Aorta (tissue), 5 donors: ENCODE measurements around the gene IGHMBP2. TPM values are rescaled to one million over a fixed set of nuclear protein-coding genes. Genes with fewer than 3 reads are reported as not detected.

Source experiments
- ATAC-seq: fragments of 200-7000 bp; cut with Tn5 transposase; one replicate; pipeline ENCODE4 v1.9.1; 2022; ENCODE audit warnings: moderate library complexity; ENCODE audit not compliant: low FRiP score
- DNase-seq, 2 donors: peaks; one replicate each; pipeline ENCODE4 v3.0.0-alpha.2; 2020
- H3K27ac ChIP-seq, 2 donors: one replicate each; pipeline ENCODE4 v1.5.1; 2013; ENCODE audit warnings: low read length in 2 of 2, mild to moderate bottlenecking in 2 of 2, moderate library complexity in 2 of 2, control low read depth in 1 of 2, inconsistent platforms in 1 of 2, low read depth in 1 of 2
- H3K27me3 ChIP-seq, 2 donors: one replicate each; pipeline ENCODE4 v1.6.1; 2013; ENCODE audit warnings: control low read depth in 1 of 2, low read length in 1 of 2, mild to moderate bottlenecking in 1 of 2, moderate library complexity in 1 of 2; ENCODE audit not compliant: insufficient read depth in 2 of 2, control insufficient read depth in 1 of 2
- H3K36me3 ChIP-seq, 2 donors: one replicate each; pipeline ENCODE4 v1.6.1; 2013; ENCODE audit warnings: control low read depth in 1 of 2, low read length in 1 of 2, mild to moderate bottlenecking in 1 of 2; ENCODE audit not compliant: insufficient read depth in 2 of 2, control insufficient read depth in 1 of 2
- H3K4me1 ChIP-seq, 2 donors: one replicate each; pipeline ENCODE4 v1.6.1; 2013; ENCODE audit warnings: low read length in 2 of 2, control low read depth in 1 of 2, mild to moderate bottlenecking in 1 of 2, moderate library complexity in 1 of 2; ENCODE audit not compliant: insufficient read depth in 2 of 2, control insufficient read depth in 1 of 2
- H3K4me3 ChIP-seq, 2 donors: one replicate each; pipeline ENCODE4 v1.5.1; 2013; ENCODE audit warnings: low read length in 2 of 2, control low read depth in 1 of 2, mild to moderate bottlenecking in 1 of 2
- H3K9me3 ChIP-seq: one replicate; pipeline ENCODE4 v1.6.1; 2013; ENCODE audit warnings: mild to moderate bottlenecking, low read length; ENCODE audit not compliant: control insufficient read depth
- WGBS, 2 donors: extraction: QIAGEN DNeasy Blood & Tissue Kit; methylation state at CpG; one replicate each; pipeline ENCODE4 v1.1.7; 2013; 5-methylcytosine and 5-hydroxymethylcytosine counted together
- intact Hi-C, 2 donors: fragments of 100-400 bp; cut with DNase I; formaldehyde crosslinking; loops; one replicate each; pipeline versions ENCODE4 v1.14.2 to v1.15.0; 2022
- polyA plus RNA-seq, 2 donors: library from polyadenylated mRNA; stranded (reverse); fragments of 200-250 nt; gene quantifications; one replicate each; pipeline ENCODE4 v1.2.3, GENCODE V29; 2013
- total RNA-seq, 2 donors: library from RNA; stranded (reverse); fragmentation: NEBNext Ultra II Directional; extraction: Animal tissue kit (Norgen Biotek cat#: 25700); gene quantifications; one replicate each; pipeline ENCODE4 v1.2.1, GENCODE V29; 2021
- donor health status: healthy with polysubstance abuse.
- donor health status: Bipolar disorder and iron deficiency.
- donor health status: DM: no; HTN: no; CAD: no.
- donor health status: DM: no; HTN: no; CAD: no.
- donor health status: DM: yes; HTN: yes; CAD: no.

Gene IGHMBP2
- total and polyA plus RNA-seq, 4 donors = 5.6 to 64.7 (median 29.1) TPM

DNA sequence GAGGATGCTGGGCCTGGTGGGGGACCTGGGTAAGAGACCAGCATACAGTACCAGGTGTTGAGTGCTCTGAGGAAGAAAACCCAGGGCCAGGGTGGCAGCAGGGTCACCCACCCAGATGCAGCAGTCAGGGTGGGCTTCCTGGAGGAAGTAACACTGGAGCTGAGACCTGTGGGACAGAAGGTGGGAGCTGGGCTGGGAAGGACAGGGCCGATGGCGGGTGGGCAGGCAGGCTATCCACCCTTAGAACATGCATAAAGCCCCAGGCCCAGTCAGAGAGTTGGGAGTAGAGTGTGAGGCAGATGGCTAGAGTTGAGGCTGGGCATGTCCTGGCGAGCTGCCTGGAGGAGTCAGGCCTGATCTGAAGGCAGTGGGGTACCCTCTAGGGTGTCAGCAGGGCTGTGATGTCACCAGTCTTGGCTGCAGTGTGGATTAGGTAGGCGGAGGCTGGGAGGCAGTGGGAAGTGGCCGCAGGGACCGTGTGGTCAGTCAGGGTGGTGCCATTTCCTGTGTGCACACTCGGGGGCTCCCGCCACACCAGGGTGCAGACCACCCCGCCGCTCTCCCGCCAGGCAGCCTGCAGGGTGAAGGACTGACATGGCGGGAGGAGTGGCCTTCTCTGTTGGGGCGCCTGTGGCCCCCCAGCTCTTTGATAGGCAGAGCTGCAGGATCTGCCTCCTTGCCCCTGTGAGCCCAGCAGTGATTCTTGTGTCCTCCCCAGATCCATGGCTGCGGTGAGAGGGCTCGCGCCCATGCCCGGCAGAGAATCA, 35.3 kb downstream of the IGHMBP2 start:
- no peaks in the 10 kb centered on the region for H3K4me1 ChIP-seq

DNA sequence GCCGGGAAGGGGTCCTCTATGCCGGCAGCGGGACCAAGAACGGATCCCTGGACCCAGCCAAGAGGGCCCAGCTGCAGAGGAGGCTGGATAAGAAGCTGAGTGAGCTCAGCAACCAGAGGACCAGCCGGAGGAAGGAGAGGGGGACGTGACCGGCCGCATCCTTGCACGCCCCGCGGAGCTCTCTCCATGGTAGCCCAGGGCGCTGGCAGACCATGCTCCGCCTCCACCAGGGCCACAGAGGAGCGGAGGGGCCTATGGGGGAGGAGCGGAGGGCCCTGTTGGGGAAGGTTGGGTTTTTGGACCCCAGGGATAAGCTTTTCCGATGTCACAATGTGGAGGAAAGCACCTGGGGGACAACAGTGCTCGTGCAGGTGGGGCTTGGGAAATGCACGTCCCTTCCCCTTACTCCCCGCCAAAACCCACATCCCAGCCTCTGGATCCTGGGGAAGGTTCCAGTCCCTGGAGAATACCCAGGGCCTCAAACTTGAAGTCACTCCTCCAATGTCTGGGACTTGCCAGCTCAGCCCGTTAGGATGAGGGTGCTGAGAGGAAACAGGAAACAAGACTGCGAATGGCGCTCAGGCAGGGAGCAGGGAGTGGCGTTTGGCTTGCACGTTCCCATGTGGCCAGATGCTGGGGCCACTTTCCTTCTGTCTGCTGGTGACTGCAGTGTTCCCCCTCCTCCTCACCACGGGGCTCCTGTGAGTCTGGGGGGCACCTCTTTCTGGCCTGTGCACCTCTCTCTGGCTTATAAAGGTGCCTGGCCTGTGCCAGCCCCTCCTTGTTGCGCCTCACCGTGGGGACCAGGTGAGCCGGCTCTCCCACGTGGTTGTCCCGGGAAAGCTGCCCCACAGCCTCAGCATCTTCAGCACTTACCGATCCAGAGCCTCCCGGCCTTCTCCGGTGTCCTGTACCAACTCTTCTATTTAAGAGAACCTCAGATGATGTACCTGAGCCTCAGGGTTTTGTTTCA, 36.2 kb downstream of the IGHMBP2 start:
- Histone ChIP-seq H3K9me3 (no peaks in the 10 kb centered on the region), H3K36me3 (peaks cover 0 to 6% of the 10 kb centered on the region in 2 donors), H3K4me1 (no peaks in the 10 kb centered on the region), H3K27me3 (no peaks in the 10 kb centered on the region), H3K27ac (peak overlapping the region in 1 of 2 donors; percentile 0), H3K4me3 (no peak overlapping the region)
- DNase-seq (peak in 1 of 2 donors; percentile 68), ATAC-seq (no peak)
- intact Hi-C loops = loop anchor here in 1 of 2 donors (5.0 kb wide), 1 partner anchor 72 kb away; the partner anchor contains the start of gene MRGPRF
- WGBS, 2 donors = 67 to 71% methylated on average over 32 to 33 of the region's 33 CpGs

More for the DNA sequence above, 35.3 kb downstream of the IGHMBP2 start:
- Histone ChIP-seq H3K36me3 (peaks cover 0 to 6% of the 10 kb centered on the region in 2 donors), H3K9me3 (no peaks in the 10 kb centered on the region), H3K4me3 (no peak overlapping the region), H3K27ac (no peak overlapping the region), H3K27me3 (no peaks in the 10 kb centered on the region)
- DNase-seq (peak in 1 of 2 donors; percentile 70), ATAC-seq (no peak)
- 89 to 92% methylated on average over 13 to 17 of the region's 17 CpGs for WGBS, 2 donors
- intact Hi-C loops = no loop called here

DNA sequence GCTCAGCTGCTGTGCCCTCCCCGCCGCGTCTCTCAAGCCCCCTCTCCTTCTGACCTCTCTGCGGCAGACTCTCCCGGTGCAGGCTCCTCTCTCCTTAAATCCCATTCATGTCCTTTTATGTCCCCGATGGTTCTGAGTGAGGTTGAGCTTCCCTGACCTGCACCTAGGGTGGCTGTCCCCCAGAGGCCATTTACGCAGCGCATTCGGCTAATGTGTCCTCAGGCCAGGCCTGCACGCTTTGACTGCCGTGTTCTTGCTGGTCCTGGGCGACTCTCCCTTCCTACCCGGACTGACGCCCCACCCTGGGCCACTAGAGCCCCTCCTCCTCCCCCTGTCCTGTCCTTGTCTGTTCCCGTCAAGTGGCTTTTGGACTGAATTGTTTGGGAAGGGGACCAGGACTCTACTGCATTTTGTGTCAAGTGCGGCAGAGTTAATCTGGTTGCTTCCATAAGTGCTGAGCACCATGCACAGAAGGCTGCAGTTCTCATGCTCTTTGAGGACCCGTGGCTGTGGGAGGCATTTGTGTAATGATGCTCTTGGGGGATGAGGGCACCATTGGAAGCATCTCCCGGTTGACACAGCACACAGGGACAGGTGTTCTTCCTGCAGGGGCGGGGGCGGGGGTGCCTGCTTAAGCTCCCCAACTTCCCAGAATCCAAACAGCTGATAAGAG, 37.1 kb downstream of the IGHMBP2 start:
- Histone ChIP-seq H3K36me3 (peaks cover 0 to 6% of the 10 kb centered on the region in 2 donors), H3K4me3 (no peak overlapping the region), H3K4me1 (no peaks in the 10 kb centered on the region), H3K27ac (peak overlapping the region; percentile 71 to 79), H3K9me3 (no peaks in the 10 kb centered on the region), H3K27me3 (no peaks in the 10 kb centered on the region)
- ATAC-seq (no peak), DNase-seq (no peak)
- intact Hi-C loops = loop anchor here in 1 of 2 donors (5.0 kb wide), 1 partner anchor 72 kb away; the partner anchor contains the start of gene MRGPRF
- 92% methylated on average over 20 of the region's 20 CpGs for WGBS, 2 donors

DNA sequence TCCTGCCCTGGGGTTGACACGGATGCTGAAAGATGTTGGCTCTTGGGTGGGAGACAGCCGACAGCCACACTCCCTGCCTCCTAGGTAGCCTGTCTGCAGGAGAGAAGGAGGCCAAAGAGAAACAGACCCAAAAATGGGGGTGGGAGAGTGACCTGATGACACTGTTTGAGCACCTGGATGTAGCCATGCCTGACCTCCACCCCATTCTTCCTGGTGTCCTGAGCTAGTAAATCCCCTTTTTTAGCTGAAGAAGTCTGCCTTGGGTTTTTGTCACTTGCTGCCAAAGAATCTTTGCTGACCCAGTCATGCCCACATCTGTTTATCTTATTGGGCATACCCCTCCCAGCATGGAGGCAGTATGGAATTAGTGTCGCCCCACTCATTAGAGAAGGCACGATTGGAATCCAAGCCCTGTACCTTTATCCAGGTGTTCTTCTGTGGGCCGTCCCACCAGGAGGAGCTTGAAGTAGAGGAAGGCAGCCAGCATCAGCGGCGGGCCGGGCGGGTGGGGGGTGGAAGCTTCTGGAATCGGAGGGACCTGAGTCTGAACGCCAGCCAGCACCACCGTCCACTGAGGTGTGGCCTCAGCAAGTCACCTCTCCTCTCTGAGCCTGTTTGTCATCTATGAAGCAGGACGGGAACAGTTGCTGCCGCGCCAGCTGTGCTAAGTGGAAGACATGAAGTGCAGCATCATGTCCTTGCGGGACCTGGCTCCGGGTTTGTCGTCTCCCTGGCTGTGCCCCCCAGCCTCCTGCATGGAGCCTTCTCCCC, 37.8 kb downstream of the IGHMBP2 start:
- Histone ChIP-seq H3K27me3 (no peaks in the 10 kb centered on the region), H3K9me3 (no peaks in the 10 kb centered on the region), H3K36me3 (peaks cover 0 to 6% of the 10 kb centered on the region in 2 donors), H3K4me3 (no peak overlapping the region), H3K27ac (peak overlapping the region; percentile 71 to 79), H3K4me1 (no peaks in the 10 kb centered on the region)
- ATAC-seq (no peak), DNase-seq (no peak)
- intact Hi-C loops = loop anchor here in 1 of 2 donors (5.0 kb wide), 1 partner anchor 71 kb away; the partner anchor contains the start of gene MRGPRF
- WGBS, 2 donors = 73 to 77% methylated on average over 18 of the region's 18 CpGs

DNA sequence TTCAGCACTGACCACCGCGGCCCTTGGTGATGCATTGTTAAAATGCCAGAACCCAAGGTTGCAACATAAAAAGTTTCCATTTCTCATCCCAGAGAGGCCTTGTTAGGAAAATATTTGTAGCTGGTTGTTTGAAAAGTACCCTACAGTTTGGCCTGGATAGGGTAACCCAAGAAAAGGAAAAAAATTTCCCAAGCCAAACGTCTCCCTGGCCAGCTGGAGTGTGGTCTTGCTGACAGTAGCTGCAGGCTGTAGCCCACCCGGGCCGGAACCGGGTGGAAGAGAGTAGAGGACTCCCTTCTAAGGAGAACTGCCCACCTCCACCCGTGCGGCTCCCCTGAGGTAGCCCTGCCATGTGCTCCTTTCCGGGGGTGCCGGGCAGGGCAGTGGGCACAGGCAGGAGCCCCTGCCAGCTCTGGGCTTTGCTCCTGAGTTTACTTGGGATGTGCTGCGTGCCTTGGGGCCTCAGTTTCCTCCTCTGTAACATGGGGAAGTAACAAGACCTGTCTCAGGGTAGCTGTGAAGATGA, 38.5 kb downstream of the IGHMBP2 start:
- Histone ChIP-seq H3K4me1 (no peaks in the 10 kb centered on the region), H3K27ac (peak overlapping the region; percentile 90 to 98), H3K27me3 (no peaks in the 10 kb centered on the region), H3K9me3 (no peaks in the 10 kb centered on the region), H3K36me3 (peaks cover 0 to 3% of the 10 kb centered on the region in 2 donors), H3K4me3 (no peak overlapping the region)
- ATAC-seq (peak; percentile 3), DNase-seq (no peak)
- 21 to 31% methylated on average over 11 of the region's 11 CpGs for WGBS, 2 donors
- intact Hi-C loops = loop anchor here in 1 of 2 donors (5.0 kb wide), 1 partner anchor 70 kb away; the partner anchor contains the start of gene MRGPRF

DNA sequence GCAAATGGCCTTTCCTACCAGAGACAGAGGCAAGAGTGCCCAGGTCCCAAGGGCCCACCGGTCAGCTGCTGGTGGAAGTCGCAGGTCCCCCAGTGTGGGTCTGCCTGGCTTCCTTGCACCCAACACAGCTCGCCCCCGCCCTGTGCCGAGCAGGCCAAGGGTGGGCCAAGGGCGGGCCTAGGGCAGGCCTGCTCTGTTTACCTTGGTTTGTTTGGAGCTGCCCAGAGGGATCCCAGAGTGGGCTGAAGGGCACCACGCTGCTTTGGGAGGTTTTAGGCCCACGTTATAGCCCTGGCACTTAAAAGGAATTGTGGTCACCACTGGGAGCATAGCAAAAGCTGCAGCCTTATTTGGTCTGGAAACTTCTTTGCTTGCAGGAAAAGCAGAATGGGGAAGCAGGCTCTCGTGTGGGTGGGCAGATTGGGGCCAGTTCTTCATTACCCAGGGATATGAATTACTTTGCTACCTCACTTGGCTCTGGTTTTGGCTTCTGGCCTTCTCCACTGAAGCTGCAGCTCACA, 39.1 kb downstream of the IGHMBP2 start:
- H3K9me3 ChIP-seq = no peaks in the 10 kb centered on the region
- H3K4me3 ChIP-seq = no peak overlapping the region
- DNase-seq = peak; percentile 78 to 84
- no peaks in the 10 kb centered on the region for H3K36me3 ChIP-seq
- WGBS, 2 donors = 9 to 17% methylated on average over 9 of the region's 9 CpGs
- ATAC-seq = peak; percentile 87
- H3K4me1 ChIP-seq = no peaks in the 10 kb centered on the region
- peak overlapping the region; percentile 90 to 98 for H3K27ac ChIP-seq
- intact Hi-C loops = loop anchor here in 1 of 2 donors (5.0 kb wide), 1 partner anchor 69 kb away; the partner anchor contains the start of gene MRGPRF
- H3K27me3 ChIP-seq = no peaks in the 10 kb centered on the region

DNA sequence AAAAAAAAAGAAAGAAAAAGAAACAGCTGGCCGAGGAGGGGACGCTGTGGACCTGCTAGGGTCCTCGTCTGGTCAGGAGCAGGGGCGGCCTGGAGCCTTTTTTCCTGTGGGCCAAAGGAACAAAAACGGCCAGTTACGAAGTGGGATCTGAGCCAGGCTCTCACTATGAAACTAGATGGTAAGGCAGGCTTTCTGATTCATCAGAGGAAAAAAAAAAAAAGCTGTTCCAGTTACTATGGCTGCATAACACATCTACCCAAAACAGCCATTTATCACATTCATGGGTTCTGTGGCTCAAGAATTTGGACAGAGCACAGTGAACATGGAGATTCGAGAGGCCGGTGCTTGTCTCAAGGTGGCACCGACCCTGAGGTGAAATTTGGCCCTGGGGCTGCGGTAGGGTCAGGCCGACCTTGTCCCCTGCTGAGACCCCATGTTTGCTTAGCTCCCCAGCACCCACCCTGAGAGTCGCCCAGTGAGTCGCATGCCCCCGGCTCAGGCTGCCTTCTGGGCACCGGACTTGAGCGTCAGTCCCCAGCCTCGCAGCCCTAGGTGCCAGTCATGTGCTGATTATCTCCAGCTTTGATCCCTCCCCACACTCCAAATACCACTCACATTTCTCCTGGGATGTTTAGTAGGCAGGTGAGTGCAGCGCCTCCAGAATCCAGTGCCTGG, 42.9 kb downstream of the IGHMBP2 start:
- Histone ChIP-seq H3K27me3 (no peaks in the 10 kb centered on the region), H3K36me3 (no peaks in the 10 kb centered on the region), H3K4me1 (no peaks in the 10 kb centered on the region), H3K4me3 (no peak overlapping the region), H3K27ac (peak overlapping the region; percentile 50 to 78), H3K9me3 (no peaks in the 10 kb centered on the region)
- intact Hi-C loops = loop anchor here (2.0 to 5.0 kb wide), 3 partner anchors 51 to 66 kb away; partner anchors contain the start of gene MRGPRF (in 1 of the 2)
- peak; percentile 75 for ATAC-seq
- DNase-seq = peak; percentile 73 to 81
- WGBS, 2 donors = 11% methylated on average over 18 of the region's 18 CpGs
